Upper lobe of left lung (tissue), 4 donors: ENCODE results near the gene TBC1D4.

Experiments
- CTCF ChIP-seq, 6 experiments: fragments of 450-650 bp in 4 of 6; fragments of 200-600 bp in 2 of 6; sonication (generic) in 2 of 6; IDR thresholded peaks; one replicate each; pipeline ENCODE4 v1.5.1; 2016 to 2019; ENCODE audit warnings: antibody characterized with exemption in 6 of 6
- POLR2A ChIP-seq, 4 donors: fragments of 450-650 bp; IDR thresholded peaks; one replicate each; pipeline ENCODE4 v1.5.1; 2016 to 2017; ENCODE audit warnings: antibody characterized with exemption in 4 of 4, mild to moderate bottlenecking in 2 of 4

- TF ChIP-seq POLR2A (IDR thresholded peaks at IDR 0.05) = no peak
- no peak for TF ChIP-seq CTCF (IDR thresholded peaks at IDR 0.05)
Observed at GRCh38 chr13:75372923-75373841, 108.8 kb downstream of the TBC1D4 start.
